Mammary epithelial cell (primary cell): Measurements from ENCODE around the gene ITGAV.

Experiments used
- CTCF ChIP-seq, 2 donors: IDR thresholded peaks in 1 of 2; conservative IDR thresholded peaks in 1 of 2; 2 replicates each; pipeline ENCODE4 v1.5.1; 2011 to 2012; ENCODE audit warnings: inconsistent platforms in 2 of 2, low read length in 2 of 2, mild to moderate bottlenecking in 2 of 2, control low read depth in 1 of 2, low read depth in 1 of 2; ENCODE audit not compliant: insufficient read depth in 1 of 2; ENCODE audit errors: extremely low read depth in 1 of 2
- EZH2 ChIP-seq: IDR thresholded peaks from 2 replicates; pipeline ENCODE4 v1.6.1; 2012; ENCODE audit warnings: low read length, inconsistent platforms, borderline replicate concordance

GRCh38 chr2:186634701-186635100 is 44.8 kb downstream of the ITGAV start:
- no peak for TF ChIP-seq EZH2
- no peak for TF ChIP-seq CTCF (conservative IDR thresholded peaks at IDR 0.05 in 1 of 2, IDR thresholded peaks at IDR 0.05 in 1 of 2; ENCODE audit: extremely low read depth in 1 of 2, insufficient read depth in 1 of 2, low read depth in 1 of 2, low read length in 2 of 2)
